HFFc6 (cell line): Measurements from ENCODE around the gene SCNN1G. TPM values are rescaled to one million over a fixed set of nuclear protein-coding genes. Genes with fewer than 3 reads are reported as not detected.

Experiments
- DNase-seq: peaks from one replicate; pipeline ENCODE4 v3.0.0-alpha.2; 2018
- H3K27ac Mint-ChIP-seq: 2 replicates; pipeline ENCODE4 v1.8.0; 2020; ENCODE audit warnings: mild to moderate bottlenecking, mixed read lengths
- H3K27me3 Mint-ChIP-seq: 2 replicates; pipeline ENCODE4 v1.8.0; 2021; ENCODE audit warnings: mild to moderate bottlenecking, moderate library complexity, mixed read lengths; ENCODE audit not compliant: insufficient read depth
- H3K36me3 Mint-ChIP-seq: 2 replicates; pipeline ENCODE4 v1.8.0; 2021; ENCODE audit warnings: low read depth, mixed read lengths
- H3K4me1 Mint-ChIP-seq: 2 replicates; pipeline ENCODE4 v1.8.0; 2020; ENCODE audit warnings: low read depth, mixed read lengths
- H3K4me3 Mint-ChIP-seq: 2 replicates; pipeline ENCODE4 v1.8.0; 2020; ENCODE audit warnings: mild to moderate bottlenecking, moderate library complexity, mixed read lengths
- H3K9me3 Mint-ChIP-seq: 2 replicates; pipeline ENCODE4 v1.8.0; 2020; ENCODE audit warnings: mild to moderate bottlenecking, mixed read lengths
- total RNA-seq, 6 experiments: library from RNA; stranded (reverse); fragmentation: NEBNext Ultra II Directional; extraction: Animal tissue kit (Norgen Biotek cat#: 25700); gene quantifications; 2 replicates in 1 of 6; 3 replicates in 5 of 6; pipeline ENCODE4 v1.2.3, GENCODE V29; 2021
- TF ChIP-seq, protein P1 (sequence below): fragments of 200-600 bp; sonication (generic); IDR thresholded peaks from 2 replicates; pipeline ENCODE4 v1.5.0; 2021; ENCODE audit warnings: antibody characterized with exemption, mild to moderate bottlenecking

The SCNN1G gene
- total RNA-seq, 6 experiments from 2014 or later: not detected

DNA sequence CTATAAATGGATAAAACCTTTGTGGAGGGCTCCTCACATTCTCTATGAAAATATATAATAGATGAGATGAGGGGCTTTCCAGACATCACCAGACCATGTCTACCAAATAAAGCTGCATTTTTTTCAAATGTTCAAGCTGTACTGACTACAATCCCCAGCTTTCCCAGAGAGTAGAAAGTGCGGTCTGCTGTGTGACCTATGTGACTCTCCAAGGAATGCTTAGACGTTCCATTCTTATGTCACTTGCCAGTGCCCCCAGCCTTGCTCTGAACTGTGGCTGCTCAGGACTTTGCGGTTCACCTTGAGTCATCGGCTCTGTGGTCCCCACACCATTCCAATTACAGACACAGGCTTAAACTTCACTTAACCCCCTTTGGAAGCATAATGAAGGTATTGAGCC is 71.8 kb downstream of the SCNN1G start:
- Mint-ChIP-seq H3K36me3 (no peaks in the 10 kb centered on the region), H3K9me3 (no peaks in the 10 kb centered on the region; the same call in 1 of the 2 replicates), H3K4me3 (peak overlapping the region; percentile 32; the same call in 1 of the 2 replicates), H3K4me1 (peaks cover 10% of the 10 kb centered on the region), H3K27ac (no peak overlapping the region), H3K27me3 (peaks cover 17% of the 10 kb centered on the region)
- peak; percentile 40 for DNase-seq
- TF ChIP-seq, protein P1, sequence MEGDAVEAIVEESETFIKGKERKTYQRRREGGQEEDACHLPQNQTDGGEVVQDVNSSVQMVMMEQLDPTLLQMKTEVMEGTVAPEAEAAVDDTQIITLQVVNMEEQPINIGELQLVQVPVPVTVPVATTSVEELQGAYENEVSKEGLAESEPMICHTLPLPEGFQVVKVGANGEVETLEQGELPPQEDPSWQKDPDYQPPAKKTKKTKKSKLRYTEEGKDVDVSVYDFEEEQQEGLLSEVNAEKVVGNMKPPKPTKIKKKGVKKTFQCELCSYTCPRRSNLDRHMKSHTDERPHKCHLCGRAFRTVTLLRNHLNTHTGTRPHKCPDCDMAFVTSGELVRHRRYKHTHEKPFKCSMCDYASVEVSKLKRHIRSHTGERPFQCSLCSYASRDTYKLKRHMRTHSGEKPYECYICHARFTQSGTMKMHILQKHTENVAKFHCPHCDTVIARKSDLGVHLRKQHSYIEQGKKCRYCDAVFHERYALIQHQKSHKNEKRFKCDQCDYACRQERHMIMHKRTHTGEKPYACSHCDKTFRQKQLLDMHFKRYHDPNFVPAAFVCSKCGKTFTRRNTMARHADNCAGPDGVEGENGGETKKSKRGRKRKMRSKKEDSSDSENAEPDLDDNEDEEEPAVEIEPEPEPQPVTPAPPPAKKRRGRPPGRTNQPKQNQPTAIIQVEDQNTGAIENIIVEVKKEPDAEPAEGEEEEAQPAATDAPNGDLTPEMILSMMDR: no peak

DNA sequence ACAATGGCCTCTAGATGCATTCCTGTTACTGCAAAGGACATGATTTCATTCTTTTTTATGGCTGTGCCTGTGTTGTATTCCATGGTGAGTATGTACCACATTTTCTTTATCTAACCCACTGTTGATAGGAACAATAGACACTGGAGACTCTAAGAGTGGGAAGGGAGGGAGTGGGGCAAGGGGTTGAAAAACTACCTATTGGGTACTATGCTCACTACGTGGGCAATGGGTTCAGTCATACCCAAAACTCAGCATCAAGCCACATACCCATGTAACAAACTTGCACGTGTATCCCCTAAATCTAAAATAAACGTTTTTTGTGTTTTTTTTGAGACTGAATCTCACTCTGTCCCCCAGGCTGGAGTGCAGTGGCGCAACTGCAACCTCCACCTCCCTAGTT is 72.5 kb downstream of the SCNN1G start:
- Mint-ChIP-seq H3K36me3 (no peaks in the 10 kb centered on the region), H3K9me3 (no peaks in the 10 kb centered on the region; the same call in 1 of the 2 replicates), H3K27me3 (peaks cover 19% of the 10 kb centered on the region), H3K4me1 (peaks cover 10% of the 10 kb centered on the region), H3K27ac (no peak overlapping the region), H3K4me3 (no peak overlapping the region)
- TF ChIP-seq, protein P1: no peak
- no peak for DNase-seq

DNA sequence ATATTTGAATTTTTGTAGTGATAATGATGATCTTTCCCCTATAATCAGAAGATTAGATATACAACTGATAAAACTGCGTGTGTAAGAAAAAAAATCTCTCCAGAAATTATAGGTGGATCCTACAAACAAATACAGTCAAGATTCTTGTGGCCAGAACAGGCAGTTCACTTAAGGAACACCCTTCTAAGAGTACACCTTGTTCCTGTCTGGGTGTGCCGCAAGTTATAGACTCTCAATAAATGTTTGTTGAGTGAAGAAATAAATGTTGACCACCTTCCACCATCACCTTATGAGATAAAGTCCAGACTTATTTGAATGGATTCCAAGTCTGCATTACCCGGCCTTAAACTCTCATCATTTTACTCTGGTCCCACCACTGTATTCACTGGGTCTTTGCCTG is 73.9 kb downstream of the SCNN1G start:
- H3K27me3 Mint-ChIP-seq: peaks cover 15% of the 10 kb centered on the region
- H3K9me3 Mint-ChIP-seq: no peaks in the 10 kb centered on the region; the same call in 1 of the 2 replicates
- no peak overlapping the region for H3K27ac Mint-ChIP-seq
- DNase-seq: no peak
- no peak overlapping the region for H3K4me3 Mint-ChIP-seq
- H3K36me3 Mint-ChIP-seq: no peaks in the 10 kb centered on the region
- TF ChIP-seq, protein P1: no peak
- peaks cover 10% of the 10 kb centered on the region for H3K4me1 Mint-ChIP-seq

GRCh38 chr16:23257682-23258081 is 75.1 kb downstream of the SCNN1G start:
- no peaks in the 10 kb centered on the region for H3K36me3 Mint-ChIP-seq
- no peaks in the 10 kb centered on the region; the same call in 1 of the 2 replicates for H3K9me3 Mint-ChIP-seq
- H3K4me3 Mint-ChIP-seq: no peak overlapping the region
- H3K27me3 Mint-ChIP-seq: peaks cover 15% of the 10 kb centered on the region
- no peak for DNase-seq
- H3K27ac Mint-ChIP-seq: no peak overlapping the region
- H3K4me1 Mint-ChIP-seq: peaks cover 10% of the 10 kb centered on the region
- TF ChIP-seq, protein P1: no peak

- TF ChIP-seq, protein P1: no peak
- no peak for DNase-seq
- Mint-ChIP-seq H3K27me3 (peaks cover 15% of the 10 kb centered on the region), H3K4me3 (no peak overlapping the region), H3K4me1 (peaks cover 10% of the 10 kb centered on the region), H3K9me3 (no peaks in the 10 kb centered on the region; the same call in 1 of the 2 replicates), H3K36me3 (no peaks in the 10 kb centered on the region), H3K27ac (no peak overlapping the region)
These were observed 76.3 kb downstream of the SCNN1G start for GRCh38 chr16:23258919-23259237.

Other genes starting within 250 kb of the SCNN1G start
- 1 to 10 TPM; 5.0 to 6.2 (median 5.8) TPM for gene USP31, start 33.3 kb upstream of the SCNN1G start, total RNA-seq
- not detected for gene SCNN1B, start 119.6 kb downstream of the SCNN1G start, total RNA-seq